PC-9 (cell line): ENCODE data around the gene GJC1. TPM values are rescaled to one million over a fixed set of nuclear protein-coding genes. Genes with fewer than 3 reads are reported as not detected.

Experiments
- BruUV-seq: library from RNA; stranded (reverse); fragments of 400-500 nt; replicated peaks from 2 replicates; lab custom pipeline; 2021; lab: Mats Ljungman, UMichigan
- CTCF ChIA-PET: fragments of 300-600 bp; sonication (Branson Sonifier 250); formaldehyde crosslinking; loops from one replicate; lab custom pipeline; 2022; ENCODE audit warnings: antibody characterized with exemption; lab: Charles Lee
- POLR2A ChIA-PET: fragments of 300-600 bp; sonication (Branson Sonifier 250); formaldehyde crosslinking; loops from one replicate; lab custom pipeline; 2022; ENCODE audit warnings: antibody characterized with exemption; ENCODE audit not compliant: unreplicated experiment; lab: Charles Lee
- DNase-seq, 2 experiments: peaks; one replicate each; pipeline versions ENCODE4 v3.0.0 to v3.0.0-alpha.2; 2015 to 2022; ENCODE audit warnings: mixed read lengths in 1 of 2
- H2AFZ ChIP-seq: fragments of 200-600 bp; sonication (generic); 2 replicates; pipeline ENCODE4 v1.8.1; 2017; ENCODE audit warnings: antibody characterized with exemption
- H3F3A ChIP-seq: fragments of 200-600 bp; sonication (generic); 2 replicates; pipeline ENCODE4 v1.8.1; 2017; ENCODE audit warnings: antibody characterized with exemption, mild to moderate bottlenecking, low read depth; ENCODE audit not compliant: insufficient read depth
- H3K27ac ChIP-seq: fragments of 200-600 bp; sonication (generic); 2 replicates; pipeline ENCODE4 v1.6.1; 2016; ENCODE audit warnings: mixed run types
- H3K27me3 ChIP-seq: fragments of 200-600 bp; sonication (generic); 2 replicates; pipeline ENCODE4 v1.6.1; 2016; ENCODE audit warnings: low read depth, mixed run types; ENCODE audit not compliant: insufficient read depth
- H3K36me3 ChIP-seq: fragments of 200-600 bp; sonication (generic); 2 replicates; pipeline ENCODE4 v1.6.1; 2016; ENCODE audit warnings: low read depth, mixed run types
- H3K4me1 ChIP-seq: fragments of 200-600 bp; sonication (generic); replicated peaks from 2 replicates; pipeline ENCODE4 v1.6.1; 2016; ENCODE audit warnings: mixed run types; ENCODE audit not compliant: insufficient read depth
- H3K4me2 ChIP-seq: fragments of 200-600 bp; sonication (generic); 2 replicates; pipeline ENCODE4 v1.6.1; 2017; ENCODE audit warnings: mixed run types
- H3K4me3 ChIP-seq: fragments of 200-600 bp; sonication (generic); 2 replicates; pipeline ENCODE4 v1.6.1; 2016; ENCODE audit warnings: mixed run types
- H3K79me2 ChIP-seq: fragments of 200-600 bp; sonication (generic); 2 replicates; pipeline ENCODE4 v1.6.1; 2017; ENCODE audit warnings: low read depth, mixed run types
- H3K9me2 ChIP-seq: fragments of 200-600 bp; sonication (generic); 2 replicates; pipeline ENCODE4 v1.8.1; 2017; ENCODE audit warnings: mild to moderate bottlenecking; ENCODE audit not compliant: insufficient read depth
- H3K9me3 ChIP-seq: fragments of 200-600 bp; sonication (generic); 2 replicates; pipeline ENCODE4 v1.8.1; 2016; ENCODE audit warnings: low read depth; ENCODE audit not compliant: insufficient read depth
- H4K20me1 ChIP-seq: fragments of 200-600 bp; sonication (generic); 2 replicates; pipeline ENCODE4 v1.8.1; 2017; ENCODE audit not compliant: insufficient read depth
- CTCF ChIP-seq: fragments of 200-600 bp; sonication (generic); conservative IDR thresholded peaks from 2 replicates; pipeline ENCODE4 v1.6.1; 2017; ENCODE audit warnings: mixed run types, antibody characterized with exemption, mild to moderate bottlenecking, moderate library complexity
- EZH2 ChIP-seq: fragments of 200-600 bp; sonication (generic); IDR thresholded peaks from 2 replicates; pipeline ENCODE4 v1.8.0; 2017; ENCODE audit warnings: antibody characterized with exemption, low read depth
- intact Hi-C: fragments of 100-400 bp; cut with micrococcal nuclease; formaldehyde crosslinking; loops from one replicate; pipeline ENCODE4 v1.10.0; 2022; ENCODE audit not compliant: unreplicated experiment
- total RNA-seq: library from RNA; stranded (reverse); gene quantifications from 2 replicates; pipeline ENCODE4 v1.2.3, GENCODE V29; 2021

The GJC1 gene
- total RNA-seq, 1 experiment from 2014 or later: 42.6 TPM

- Histone ChIP-seq H3K4me1 (no peaks in the 10 kb centered on the region), H3K79me2 (no peaks in the 10 kb centered on the region), H4K20me1 (no peaks in the 10 kb centered on the region), H3K36me3 (no peaks in the 10 kb centered on the region), H3K9me2 (no peaks in the 10 kb centered on the region), H3K4me3 (no peak overlapping the region), H3K27me3 (peaks cover 11% of the 10 kb centered on the region), H3F3A (no peaks in the 10 kb centered on the region), H3K27ac (no peak overlapping the region), H2AFZ (no peak overlapping the region), H3K4me2 (no peak overlapping the region), H3K9me3 (no peaks in the 10 kb centered on the region)
- BruUV-seq: no TSS peak
- ChIA-PET CTCF (interaction anchor here (0.6 kb wide), 1 partner anchor 303 kb away, joined by 9 read pairs; no protein-coding TSS in a partner anchor), POLR2A (no interaction called here)
- DNase-seq: no peak
- TF ChIP-seq CTCF: no peak
- TF ChIP-seq EZH2: no peak
- intact Hi-C loops: no loop called here
Observed at GRCh38 chr17:44752953-44753861, 76.9 kb downstream of the GJC1 start.

- TF ChIP-seq EZH2 (no peak), CTCF (no peak)
- DNase-seq: no peak
- Histone ChIP-seq H3K36me3 (no peaks in the 10 kb centered on the region), H3K27me3 (no peaks in the 10 kb centered on the region), H4K20me1 (no peaks in the 10 kb centered on the region), H3K9me3 (no peaks in the 10 kb centered on the region), H2AFZ (no peak overlapping the region), H3K9me2 (no peaks in the 10 kb centered on the region), H3K4me3 (no peak overlapping the region), H3K27ac (no peak overlapping the region), H3F3A (no peaks in the 10 kb centered on the region), H3K79me2 (no peaks in the 10 kb centered on the region), H3K4me1 (no peaks in the 10 kb centered on the region), H3K4me2 (no peak overlapping the region)
- POLR2A ChIA-PET: interaction anchor here (0.6 kb wide), 2 partner anchors 19 to 1390 kb away, joined by 3 to 4 read pairs; no protein-coding TSS in a partner anchor
- no TSS peak for BruUV-seq
- intact Hi-C loops: no loop called here
- CTCF ChIA-PET: no interaction called here
Observed at GRCh38 chr17:44751806-44752205, 78.3 kb downstream of the GJC1 start.

GRCh38 chr17:44751331-44751730, 78.8 kb downstream of the GJC1 start:
- Histone ChIP-seq H3K9me2 (no peaks in the 10 kb centered on the region), H3K9me3 (no peaks in the 10 kb centered on the region), H3K4me2 (no peak overlapping the region), H3K4me3 (no peak overlapping the region), H3K27ac (no peak overlapping the region), H3K79me2 (no peaks in the 10 kb centered on the region), H3F3A (no peaks in the 10 kb centered on the region), H2AFZ (no peak overlapping the region), H3K4me1 (no peaks in the 10 kb centered on the region), H4K20me1 (no peaks in the 10 kb centered on the region), H3K27me3 (no peaks in the 10 kb centered on the region), H3K36me3 (no peaks in the 10 kb centered on the region)
- CTCF ChIA-PET: no interaction called here
- DNase-seq: no peak
- TF ChIP-seq CTCF (no peak), EZH2 (no peak)
- no TSS peak for BruUV-seq
- intact Hi-C loops: no loop called here
- POLR2A ChIA-PET: interaction anchor here (0.6 kb wide), 1 partner anchor 20 kb away, joined by 3 read pairs; no protein-coding TSS in a partner anchor
